G401.6 (cell line): Measurements from ENCODE around the gene CSHL1.
"Not testable (repeated sequence)": the region's sequence is repeated elsewhere in the genome, so short reads cannot be mapped to it uniquely, and the experiment has no call there.

ENCODE experiments used
- FAIRE-seq: peaks from 2 replicates; lab custom pipeline; 2012; peaks lifted over from hg19 to GRCh38; lab: Jason Lieb, UNC

CSHL1 gene

GRCh38 chr17:63939884-63940283, 28.8 kb upstream of the CSHL1 start:
- FAIRE-seq, result no peak

GRCh38 chr17:63939401-63939800, 28.3 kb upstream of the CSHL1 start:
- FAIRE-seq, result no peak

- FAIRE-seq, result no peak
Observed at GRCh38 chr17:63937920-63938319, 26.9 kb upstream of the CSHL1 start.

GRCh38 chr17:63937319-63937718, 26.3 kb upstream of the CSHL1 start:
- FAIRE-seq, result no peak

GRCh38 chr17:63934183-63935112, 23.4 kb upstream of the CSHL1 start:
- no peak for FAIRE-seq

GRCh38 chr17:63933598-63933997, 22.5 kb upstream of the CSHL1 start:
- FAIRE-seq, result no peak

- FAIRE-seq, result no peak
Observed at GRCh38 chr17:63932721-63933120, 21.7 kb upstream of the CSHL1 start.

- no peak for FAIRE-seq
Observed at GRCh38 chr17:63931981-63932561, 21.0 kb upstream of the CSHL1 start, which contains the start of gene CD79B. CD79B (minus strand) TSS chr17:63932331; CDS start chr17:63932261, 70 bp downstream.

GRCh38 chr17:63930951-63931575, 20.0 kb upstream of the CSHL1 start:
- no peak for FAIRE-seq

- no peak for FAIRE-seq
Observed at GRCh38 chr17:63929860-63930766, 19.1 kb upstream of the CSHL1 start.

- no peak for FAIRE-seq
Observed at GRCh38 chr17:63928966-63929695, 18.1 kb upstream of the CSHL1 start.

GRCh38 chr17:63928172-63928666, 17.2 kb upstream of the CSHL1 start:
- FAIRE-seq, result no peak

- no peak for FAIRE-seq
Observed at GRCh38 chr17:63927464-63928171, 16.6 kb upstream of the CSHL1 start.

- no peak for FAIRE-seq
Observed at GRCh38 chr17:63926164-63926563, 15.1 kb upstream of the CSHL1 start.

GRCh38 chr17:63925615-63926014, 14.6 kb upstream of the CSHL1 start:
- FAIRE-seq, result no peak

GRCh38 chr17:63922402-63922801, 11.3 kb upstream of the CSHL1 start:
- FAIRE-seq, result not testable (repeated sequence)

GRCh38 chr17:63920779-63921178, 9.7 kb upstream of the CSHL1 start:
- not testable (repeated sequence) for FAIRE-seq

GRCh38 chr17:63920050-63920449, 9.0 kb upstream of the CSHL1 start:
- not testable (repeated sequence) for FAIRE-seq

- FAIRE-seq, result no peak
Observed at GRCh38 chr17:63919311-63919723, 8.3 kb upstream of the CSHL1 start.

- FAIRE-seq, result not testable (repeated sequence)
Observed at GRCh38 chr17:63918789-63919305, 7.8 kb upstream of the CSHL1 start, which contains the start of gene GH1. GH1 (minus strand) TSS chr17:63918839; CDS start chr17:63918776, 63 bp downstream.
